B cell (primary cell): ENCODE measurements around the gene SUGCT. TPM values are rescaled to one million over a fixed set of nuclear protein-coding genes. Genes with fewer than 3 reads are reported as not detected.

ENCODE experiments used
- ATAC-seq: fragments of 200-7000 bp; cut with Tn5 transposase; one replicate; pipeline ENCODE4 v1.10.0; 2021; ENCODE audit warnings: low read depth, mild to moderate bottlenecking, moderate number of reproducible peaks, moderate library complexity
- CTCF ChIA-PET: fragments of 350-600 bp; sonication (Branson Sonifier 250); formaldehyde crosslinking; loops from one replicate; lab custom pipeline; 2021; ENCODE audit warnings: antibody characterized with exemption, inconsistent platforms; lab: Charles Lee
- POLR2A ChIA-PET: fragments of 350-600 bp; sonication (Branson Sonifier 250); formaldehyde crosslinking; loops from one replicate; lab custom pipeline; 2021; ENCODE audit warnings: antibody characterized with exemption; lab: Charles Lee
- DNase-seq: peaks from one replicate; pipeline ENCODE4 v3.0.0; 2013
- H2AFZ ChIP-seq: 2 replicates; pipeline ENCODE4 v1.6.1; 2012; ENCODE audit warnings: mild to moderate bottlenecking, low read depth, low read length; ENCODE audit not compliant: insufficient read depth, poor library complexity, severe bottlenecking
- H3K27ac ChIP-seq, 2 donors: 1 replicate in 1 of 2; 2 replicates in 1 of 2; pipeline ENCODE4 v1.5.1; 2012 to 2013; ENCODE audit warnings: low read length in 2 of 2, mild to moderate bottlenecking in 2 of 2, moderate library complexity in 1 of 2
- H3K27me3 ChIP-seq, 4 experiments: fragments of 200-600 bp in 1 of 4; sonication (generic) in 1 of 4; replicated peaks in 1 of 4; 1 replicate in 2 of 4; 2 replicates in 2 of 4; pipeline versions ENCODE4 v1.6.1 to v1.7.0; 2013 to 2016; ENCODE audit warnings: low read length in 3 of 4, mild to moderate bottlenecking in 2 of 4, mixed read lengths in 1 of 4, moderate library complexity in 1 of 4; ENCODE audit not compliant: insufficient read depth in 4 of 4, control insufficient read depth in 3 of 4; ENCODE audit errors: control extremely low read depth in 1 of 4
- H3K36me3 ChIP-seq, 2 experiments: replicated peaks in 1 of 2; 1 replicate in 1 of 2; 2 replicates in 1 of 2; pipeline versions ENCODE4 v1.6.1 to v1.7.1; 2013; ENCODE audit warnings: low read length in 1 of 2; ENCODE audit not compliant: insufficient read depth in 2 of 2, control insufficient read depth in 1 of 2; ENCODE audit errors: control extremely low read depth in 1 of 2, extremely low read depth in 1 of 2
- H3K4me1 ChIP-seq, 2 donors: fragments of 200-600 bp in 1 of 2; sonication (generic) in 1 of 2; 1 replicate in 1 of 2; 2 replicates in 1 of 2; pipeline versions ENCODE4 v1.5.1 to v1.6.1; 2013 to 2017; ENCODE audit warnings: low read length in 2 of 2; ENCODE audit not compliant: control insufficient read depth in 2 of 2, insufficient read depth in 2 of 2
- H3K4me2 ChIP-seq: replicated peaks from 2 replicates; pipeline ENCODE3; 2012; ENCODE audit warnings: mild to moderate bottlenecking, low read depth, low read length; ENCODE audit not compliant: poor library complexity, severe bottlenecking
- H3K4me3 ChIP-seq, 5 experiments: fragments of 200-600 bp in 1 of 5; sonication (generic) in 1 of 5; 1 replicate in 3 of 5; 2 replicates in 2 of 5; pipeline versions ENCODE4 v1.5.1 to v1.7.0; 2011 to 2016; ENCODE audit warnings: low read length in 4 of 5, mild to moderate bottlenecking in 4 of 5, low read depth in 2 of 5, control low read depth in 1 of 5, moderate library complexity in 1 of 5; ENCODE audit not compliant: insufficient read depth in 1 of 5; ENCODE audit errors: control extremely low read depth in 1 of 5, extremely low read depth in 1 of 5
- H3K79me2 ChIP-seq: fragments of 200-600 bp; sonication (generic); one replicate; pipeline ENCODE4 v1.6.0; 2016; ENCODE audit warnings: low read length; ENCODE audit not compliant: control insufficient read depth, insufficient read depth
- H3K9ac ChIP-seq: fragments of 200-600 bp; sonication (generic); 2 replicates; pipeline ENCODE4 v1.6.1; 2017; ENCODE audit warnings: mild to moderate bottlenecking, low read length, moderate library complexity
- H3K9me3 ChIP-seq, 3 donors: one replicate each; pipeline versions ENCODE4 v1.6.1 to v1.7.1; 2013; ENCODE audit warnings: low read length in 2 of 3; ENCODE audit not compliant: control insufficient read depth in 2 of 3, insufficient read depth in 1 of 3; ENCODE audit errors: control extremely low read depth in 1 of 3
- H4K20me1 ChIP-seq: 2 replicates; pipeline ENCODE4 v1.6.0; 2012; ENCODE audit warnings: mild to moderate bottlenecking, low read length; ENCODE audit not compliant: insufficient read depth, control insufficient read depth, poor library complexity, severe bottlenecking
- H3K27ac Mint-ChIP-seq: one replicate; pipeline ENCODE4 v1.8.0; 2021; ENCODE audit warnings: mixed read lengths
- H3K27me3 Mint-ChIP-seq: one replicate; pipeline ENCODE4 v1.8.0; 2021; ENCODE audit warnings: mixed read lengths
- H3K4me1 Mint-ChIP-seq: one replicate; pipeline ENCODE4 v1.8.0; 2021; ENCODE audit warnings: mixed read lengths
- H3K4me3 Mint-ChIP-seq: one replicate; pipeline ENCODE4 v1.8.0; 2021; ENCODE audit warnings: mixed read lengths
- H3K9me3 Mint-ChIP-seq: one replicate; pipeline ENCODE4 v1.8.0; 2022; ENCODE audit warnings: mixed read lengths; ENCODE audit not compliant: insufficient read depth
- EZH2 ChIP-seq: IDR thresholded peaks from 2 replicates; pipeline ENCODE4 v1.6.1; 2012; ENCODE audit warnings: borderline replicate concordance, low read depth, mild to moderate bottlenecking, moderate library complexity, low read length; ENCODE audit not compliant: insufficient read depth, poor library complexity, severe bottlenecking
- WGBS: methylation state at CpG from one replicate; pipeline ENCODE4 v1.1.5; 2013; ENCODE audit warnings: missing lambda C conversion rate; ENCODE audit not compliant: insufficient coverage; 5-methylcytosine and 5-hydroxymethylcytosine counted together
- intact Hi-C: fragments of 100-400 bp; cut with micrococcal nuclease; formaldehyde crosslinking; loops from one replicate; pipeline ENCODE4 v1.10.0; 2022
- polyA plus RNA-seq: library from polyadenylated mRNA; depleted of rRNA; stranded (reverse); fragments of >200 nt; gene quantifications from 2 replicates; pipeline ENCODE4 v1.2.3, GENCODE V29; 2012
- total RNA-seq, 2 donors: library from RNA; stranded (reverse); fragments of 120-200 nt in 1 of 2; gene quantifications; 1 replicate in 1 of 2; 2 replicates in 1 of 2; pipeline versions ENCODE4 v1.2.3 to v1.2.4, GENCODE V29; 2013 to 2022
- TF ChIP-seq, protein P1 (sequence below): fragments of 200-600 bp; IDR thresholded peaks from one replicate; pipeline ENCODE4 v1.8.0; 2022; ENCODE audit warnings: antibody characterized with exemption, mild to moderate bottlenecking

The SUGCT gene
- total and polyA plus RNA-seq, 2 donors (not counting 1 experiment from before 2014, with no cell fraction given) = 0.19 to 0.86 TPM

DNA sequence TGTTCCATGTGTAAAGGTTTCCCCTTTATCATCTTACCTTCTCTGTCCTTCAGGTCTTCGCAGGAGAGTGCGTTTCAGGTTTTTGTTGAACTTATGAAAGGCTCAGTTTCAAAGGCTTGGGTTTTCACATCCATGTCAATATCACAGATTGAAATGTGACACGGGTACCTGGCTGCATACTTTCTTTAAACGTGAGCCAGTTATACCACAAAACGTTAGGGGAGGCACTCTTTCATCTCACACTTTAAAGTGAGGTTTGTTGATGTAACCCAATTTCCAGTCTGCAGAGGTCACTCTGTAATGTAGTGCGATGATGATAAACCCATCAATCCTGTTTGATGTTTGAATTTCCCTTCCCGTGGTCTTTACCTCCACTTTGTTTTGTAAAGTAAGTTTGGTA, 506.9 kb downstream of the SUGCT start:
- no peak overlapping the region for H3K4me3 Mint-ChIP-seq
- Histone ChIP-seq H3K9ac (no peak overlapping the region), H3K4me3 (no peak overlapping the region), H3K79me2 (no peaks in the 10 kb centered on the region), H3K4me2 (no peak overlapping the region), H4K20me1 (no peaks in the 10 kb centered on the region), H3K9me3 (no peaks in the 10 kb centered on the region), H3K36me3 (no peaks in the 10 kb centered on the region), H3K27ac (no peak overlapping the region), H3K4me1 (no peaks in the 10 kb centered on the region), H3K27me3 (peaks cover 0 to 2% (median 0%) of the 10 kb centered on the region in 4 experiments), H2AFZ (no peak overlapping the region)
- H3K4me1 Mint-ChIP-seq = peaks cover 2% of the 10 kb centered on the region
- ATAC-seq (no peak), DNase-seq (no peak)
- peaks cover 10% of the 10 kb centered on the region for H3K27me3 Mint-ChIP-seq
- 83% methylated on average over 3 of the region's 7 CpGs for WGBS
- intact Hi-C loops = no loop called here
- H3K9me3 Mint-ChIP-seq = no peaks in the 10 kb centered on the region
- no peak overlapping the region for H3K27ac Mint-ChIP-seq
- CTCF ChIA-PET = no interaction called here
- POLR2A ChIA-PET = no interaction called here
- TF ChIP-seq, protein P1, sequence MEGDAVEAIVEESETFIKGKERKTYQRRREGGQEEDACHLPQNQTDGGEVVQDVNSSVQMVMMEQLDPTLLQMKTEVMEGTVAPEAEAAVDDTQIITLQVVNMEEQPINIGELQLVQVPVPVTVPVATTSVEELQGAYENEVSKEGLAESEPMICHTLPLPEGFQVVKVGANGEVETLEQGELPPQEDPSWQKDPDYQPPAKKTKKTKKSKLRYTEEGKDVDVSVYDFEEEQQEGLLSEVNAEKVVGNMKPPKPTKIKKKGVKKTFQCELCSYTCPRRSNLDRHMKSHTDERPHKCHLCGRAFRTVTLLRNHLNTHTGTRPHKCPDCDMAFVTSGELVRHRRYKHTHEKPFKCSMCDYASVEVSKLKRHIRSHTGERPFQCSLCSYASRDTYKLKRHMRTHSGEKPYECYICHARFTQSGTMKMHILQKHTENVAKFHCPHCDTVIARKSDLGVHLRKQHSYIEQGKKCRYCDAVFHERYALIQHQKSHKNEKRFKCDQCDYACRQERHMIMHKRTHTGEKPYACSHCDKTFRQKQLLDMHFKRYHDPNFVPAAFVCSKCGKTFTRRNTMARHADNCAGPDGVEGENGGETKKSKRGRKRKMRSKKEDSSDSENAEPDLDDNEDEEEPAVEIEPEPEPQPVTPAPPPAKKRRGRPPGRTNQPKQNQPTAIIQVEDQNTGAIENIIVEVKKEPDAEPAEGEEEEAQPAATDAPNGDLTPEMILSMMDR = no peak
- TF ChIP-seq EZH2 = no peak

DNA sequence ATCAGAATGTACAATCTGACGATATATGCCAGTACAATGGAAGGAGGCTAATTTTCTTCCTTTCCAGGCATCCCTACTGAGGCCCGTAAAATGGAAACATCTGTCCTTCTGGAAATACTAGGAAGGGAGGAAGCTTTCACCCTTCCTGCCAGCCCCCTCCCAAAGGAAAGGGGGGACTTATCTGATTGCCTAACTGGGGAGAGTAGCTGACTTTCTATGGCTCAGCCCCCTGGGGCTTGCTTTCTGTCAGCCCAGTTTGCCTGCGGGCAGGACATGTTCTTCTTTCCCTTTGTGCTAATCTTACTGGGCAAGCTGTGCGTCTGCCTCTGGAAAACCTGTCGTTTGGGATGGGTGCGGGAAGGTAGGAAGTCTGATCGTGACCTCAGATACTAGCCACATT, 508.9 kb downstream of the SUGCT start:
- Histone ChIP-seq H3K79me2 (no peaks in the 10 kb centered on the region), H3K9me3 (no peaks in the 10 kb centered on the region), H3K27me3 (peaks cover 0 to 2% (median 0%) of the 10 kb centered on the region in 4 experiments), H3K27ac (no peak overlapping the region), H3K4me3 (no peak overlapping the region), H3K36me3 (no peaks in the 10 kb centered on the region), H3K4me2 (no peak overlapping the region), H3K4me1 (no peaks in the 10 kb centered on the region), H2AFZ (no peak overlapping the region), H3K9ac (no peak overlapping the region), H4K20me1 (no peaks in the 10 kb centered on the region)
- CTCF ChIA-PET = no interaction called here
- H3K27me3 Mint-ChIP-seq = peaks cover 8% of the 10 kb centered on the region
- no peak overlapping the region for H3K4me3 Mint-ChIP-seq
- H3K27ac Mint-ChIP-seq = no peak overlapping the region
- intact Hi-C loops = no loop called here
- H3K4me1 Mint-ChIP-seq = peaks cover 2% of the 10 kb centered on the region
- TF ChIP-seq, protein P1 = no peak
- TF ChIP-seq EZH2 = no peak
- no peaks in the 10 kb centered on the region for H3K9me3 Mint-ChIP-seq
- 100% methylated on average over 1 of the region's 7 CpGs for WGBS
- POLR2A ChIA-PET = no interaction called here
- ATAC-seq (no peak), DNase-seq (no peak)
